A375 (cell line): ENCODE measurements around the gene HOATZ. TPM values are rescaled to one million over a fixed set of nuclear protein-coding genes. Genes with fewer than 3 reads are reported as not detected.

Source experiments
- small RNA-seq: library from RNA; depleted of rRNA; stranded (forward); fragments of <200 nt; gene quantifications from one replicate; pipeline ENCODE3, GENCODE V24; 2014
- total RNA-seq: library from RNA; depleted of rRNA; stranded (reverse); fragments of >200 nt; shearing (Covaris generic); gene quantifications from 2 replicates; pipeline ENCODE4 v1.2.3, GENCODE V29; 2014; rRNA removed

The HOATZ gene
- not detected in 2 replicates for total RNA-seq

DNA sequence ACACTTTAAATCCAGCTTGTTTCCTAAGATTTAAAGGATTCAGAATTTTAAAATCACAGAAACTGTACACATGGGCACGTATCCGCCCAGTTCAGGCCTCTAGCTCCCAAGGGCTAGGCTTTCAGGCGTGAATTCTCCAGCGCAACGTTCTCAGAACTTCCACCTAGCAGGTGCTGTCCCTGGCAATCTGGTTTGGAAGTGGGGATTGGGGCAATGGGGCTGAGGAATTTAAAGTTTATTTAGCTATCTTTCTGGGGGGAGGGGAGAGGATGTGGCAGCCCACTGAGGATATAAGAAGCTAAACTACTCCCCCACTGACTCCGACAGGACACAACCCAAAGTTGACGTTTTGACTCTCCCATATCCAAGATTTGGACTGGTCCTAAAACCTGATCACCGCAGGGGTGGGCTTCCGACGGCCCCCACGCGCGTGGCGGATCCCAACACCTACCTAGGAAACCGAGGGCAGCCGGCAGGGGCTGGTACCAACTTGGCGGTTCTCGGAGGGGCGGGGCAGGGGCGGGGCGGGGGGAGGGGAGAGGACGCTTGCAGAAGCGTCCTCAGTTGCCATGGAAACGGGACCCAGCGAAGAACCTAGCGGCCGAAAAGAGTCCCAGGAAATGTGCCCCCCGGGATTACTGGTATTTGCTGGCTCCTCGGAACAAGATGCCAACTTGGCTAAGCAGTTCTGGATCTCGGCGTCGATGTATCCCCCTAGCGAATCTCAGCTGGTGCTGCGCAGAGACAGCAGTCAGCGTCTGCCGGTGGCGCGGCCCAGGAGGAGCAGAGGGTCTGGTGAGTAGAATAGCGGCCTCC is at the start of gene HOATZ:
Gene HOATZ (plus strand): TSS at position 563 of the 816 bp plus-strand sequence. CDS start 7 bp downstream, at position 570.

DNA sequence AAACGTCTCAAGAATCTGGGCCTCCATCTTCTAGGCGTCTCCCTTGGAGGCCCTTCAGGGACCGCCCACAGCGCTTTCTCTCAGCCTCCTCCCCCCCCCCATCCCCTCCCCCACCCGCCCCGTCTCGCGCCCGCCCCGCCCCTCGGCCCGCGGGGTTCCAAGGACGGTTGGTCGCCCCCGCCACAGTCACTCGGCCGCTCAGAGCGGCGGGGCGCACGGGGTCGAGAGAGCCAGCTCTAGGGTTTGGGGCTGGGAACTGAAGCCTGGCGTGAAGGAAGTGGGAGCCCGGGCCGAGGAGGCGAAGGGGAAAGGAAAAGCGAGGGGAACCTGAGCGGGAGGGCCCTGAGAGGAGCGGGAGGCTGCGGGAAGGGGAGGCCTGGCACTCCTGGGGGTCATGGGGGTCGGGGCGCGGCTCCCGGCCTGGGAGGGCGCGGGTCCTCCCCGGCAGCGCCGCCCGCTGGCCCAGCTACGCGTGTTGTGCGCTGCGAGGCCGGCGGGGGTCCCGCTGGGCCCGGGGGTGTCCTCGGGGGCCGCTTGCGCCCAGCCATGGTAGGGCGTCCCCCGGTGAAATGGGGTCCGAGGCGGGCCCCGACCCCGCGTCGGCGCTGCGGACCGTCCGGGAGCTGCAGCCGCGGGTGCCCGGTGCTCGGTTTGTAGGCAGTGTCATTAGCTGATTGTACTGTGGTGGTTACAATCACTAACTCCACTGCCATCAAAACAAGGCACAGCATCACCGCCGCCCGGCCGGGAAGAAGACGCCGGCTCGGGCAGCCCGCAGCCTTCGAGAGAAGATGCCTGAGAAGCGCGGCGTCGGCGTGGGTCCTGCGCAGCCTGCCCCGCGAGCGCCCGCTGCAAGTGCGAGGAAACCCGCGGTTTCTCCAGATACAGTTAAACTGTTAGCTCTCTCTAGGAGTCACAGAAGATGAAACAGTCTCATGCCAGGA is 2.0 kb upstream of the HOATZ start, which contains the start of gene BTG4:
Gene BTG4 (minus strand): TSS at position 91 of the 944 bp plus-strand sequence. CDS start 13,610 bp downstream, outside the sequence.

DNA sequence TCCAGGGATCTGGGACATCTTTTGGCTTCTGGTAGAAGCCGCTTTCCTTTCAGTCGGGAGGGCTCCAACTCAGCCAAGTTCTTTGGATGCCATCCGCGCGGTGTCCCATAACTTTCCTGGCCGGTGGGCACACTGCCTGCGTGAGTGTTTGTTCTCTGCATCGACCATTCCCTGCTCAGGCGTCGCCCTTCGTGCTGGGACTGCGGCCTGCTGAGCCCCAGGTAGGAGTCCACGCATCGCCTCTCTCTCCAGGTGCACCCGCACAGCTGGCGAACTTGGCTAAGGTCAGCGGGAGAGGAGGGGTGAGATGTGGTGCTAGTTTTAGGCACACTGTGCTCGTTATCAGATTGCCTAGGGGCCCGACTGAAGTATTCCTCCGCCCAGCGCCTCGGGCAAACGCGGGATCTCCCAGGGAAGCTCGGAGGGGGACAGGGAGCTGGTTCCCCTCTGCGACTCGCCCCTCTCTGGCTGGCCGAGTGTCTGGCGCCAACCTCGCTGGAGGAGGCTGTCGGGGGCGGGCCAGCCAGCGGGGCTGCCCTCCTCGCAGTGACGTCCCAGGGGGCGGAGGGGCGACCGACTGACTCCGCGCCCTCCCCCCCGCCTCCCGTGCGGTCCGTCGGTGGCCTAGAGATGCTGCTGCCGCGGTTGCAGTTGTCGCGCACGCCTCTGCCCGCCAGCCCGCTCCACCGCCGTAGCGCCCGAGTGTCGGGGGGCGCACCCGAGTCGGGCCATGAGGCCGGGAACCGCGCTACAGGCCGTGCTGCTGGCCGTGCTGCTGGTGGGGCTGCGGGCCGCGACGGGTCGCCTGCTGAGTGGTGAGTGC is 25.7 kb downstream of the HOATZ start, which contains the start of gene LAYN:
Gene LAYN (plus strand): TSS at position 607 of the 823 bp plus-strand sequence. CDS start 124 bp downstream, at position 731.

Small RNAs within 50 kb of the gene (small RNA-seq; reads per million reads assigned to genes)
- not detected for gene MIR34B
- not detected for gene MIR34C

Other genes with a start within 250 kb of the HOATZ start
- not detected in 2 replicates for gene POU2AF3, start 216.2 kb upstream of the HOATZ start, total RNA-seq
- not detected in 2 replicates for gene POU2AF1, start 135.5 kb upstream of the HOATZ start, total RNA-seq
- gene BTG4, start 2.4 kb upstream of the HOATZ start, total RNA-seq = not detected in 2 replicates
- not detected in 2 replicates for gene LAYN, start 25.9 kb downstream of the HOATZ start, total RNA-seq
- gene SIK2, start 87.7 kb downstream of the HOATZ start, total RNA-seq = 8.3 and 11.2 TPM in 2 replicates